GM21360 (cell line): ENCODE measurements around the gene XXYLT1.
"Not testable (repeated sequence)": the region's sequence is repeated elsewhere in the genome, so short reads cannot be mapped to it uniquely, and the experiment has no call there.

ENCODE experiments used
- ATAC-seq: cut with Tn5 transposase; IDR thresholded peaks from one replicate; pipeline ENCODE4 v1.9.1; 2021; ENCODE audit warnings: mild to moderate bottlenecking, moderate library complexity; ENCODE audit not compliant: unreplicated experiment

Gene XXYLT1, protein sequence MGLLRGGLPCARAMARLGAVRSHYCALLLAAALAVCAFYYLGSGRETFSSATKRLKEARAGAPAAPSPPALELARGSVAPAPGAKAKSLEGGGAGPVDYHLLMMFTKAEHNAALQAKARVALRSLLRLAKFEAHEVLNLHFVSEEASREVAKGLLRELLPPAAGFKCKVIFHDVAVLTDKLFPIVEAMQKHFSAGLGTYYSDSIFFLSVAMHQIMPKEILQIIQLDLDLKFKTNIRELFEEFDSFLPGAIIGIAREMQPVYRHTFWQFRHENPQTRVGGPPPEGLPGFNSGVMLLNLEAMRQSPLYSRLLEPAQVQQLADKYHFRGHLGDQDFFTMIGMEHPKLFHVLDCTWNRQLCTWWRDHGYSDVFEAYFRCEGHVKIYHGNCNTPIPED

DNA sequence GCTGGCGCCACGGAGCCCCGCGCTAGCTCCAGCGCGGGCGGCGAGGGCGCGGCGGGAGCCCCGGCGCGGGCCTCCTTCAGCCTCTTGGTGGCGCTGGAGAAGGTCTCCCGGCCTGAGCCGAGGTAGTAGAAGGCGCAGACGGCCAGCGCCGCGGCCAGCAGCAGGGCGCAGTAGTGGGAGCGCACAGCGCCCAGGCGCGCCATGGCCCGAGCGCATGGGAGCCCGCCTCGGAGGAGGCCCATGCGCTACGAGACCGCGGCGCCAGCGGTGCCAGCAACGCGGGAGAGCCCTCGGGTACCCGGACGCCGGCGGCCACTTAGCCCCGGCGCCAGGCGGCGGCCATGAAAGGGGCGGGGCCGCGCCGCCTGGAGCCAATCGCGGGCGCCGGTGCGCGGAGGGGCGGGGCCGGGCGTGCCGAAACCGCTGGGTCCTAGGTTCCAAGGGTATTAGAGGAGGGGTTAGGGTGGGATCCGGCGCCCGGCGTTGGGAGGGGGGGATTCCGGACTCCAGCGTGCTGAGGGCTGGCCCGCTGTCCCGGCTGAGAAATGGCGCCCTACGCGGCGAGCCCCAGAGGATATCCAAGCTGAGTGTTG lies at the start of gene XXYLT1:
Gene XXYLT1, minus strand, starts transcription at position 343 of the 593 bp plus-strand sequence. Its CDS starts 101 bp downstream, at position 242.
- peak; percentile 69 for ATAC-seq

DNA sequence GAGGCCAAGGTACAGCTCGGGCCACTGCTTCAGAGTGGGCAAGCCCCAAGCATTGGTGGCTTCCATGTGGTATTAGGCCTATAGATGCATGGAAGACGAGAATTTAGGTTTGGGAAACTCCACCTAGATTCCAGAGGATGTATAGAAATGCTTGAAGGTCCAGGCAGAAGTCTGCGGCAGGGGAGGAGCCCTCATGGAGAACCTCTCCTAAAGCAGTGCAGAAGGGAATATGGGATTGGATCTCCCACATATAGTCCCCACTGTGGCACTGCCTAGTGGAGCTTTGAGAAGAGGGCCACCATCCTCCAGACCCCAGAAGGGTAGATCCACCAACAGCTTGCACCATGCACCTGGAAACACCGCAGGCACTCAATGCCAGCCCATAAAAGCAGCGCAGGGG lies 48.1 kb upstream of the XXYLT1 start:
- no peak for ATAC-seq

DNA sequence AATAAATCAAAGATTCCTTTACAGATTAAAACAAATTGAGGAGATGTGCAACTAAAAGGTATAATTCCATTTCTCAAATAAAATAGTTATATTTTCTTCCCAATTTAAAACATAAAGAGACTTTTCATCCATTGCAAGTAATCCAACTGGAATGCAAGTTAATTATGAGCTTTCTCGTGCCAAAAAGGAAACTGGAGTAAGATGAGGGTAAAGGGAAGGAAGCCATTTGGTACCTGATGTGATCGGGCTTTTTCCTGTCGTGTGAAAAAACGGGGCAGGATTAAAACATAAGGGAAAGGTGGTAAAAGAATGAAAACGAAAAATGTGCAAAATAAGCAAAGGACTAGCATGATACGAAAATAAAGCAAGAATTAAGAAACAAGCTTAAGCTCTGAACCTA lies 41.8 kb upstream of the XXYLT1 start:
- ATAC-seq: no peak

GRCh38 chr3:195307711-195308110 lies 36.8 kb upstream of the XXYLT1 start:
- ATAC-seq: no peak

DNA sequence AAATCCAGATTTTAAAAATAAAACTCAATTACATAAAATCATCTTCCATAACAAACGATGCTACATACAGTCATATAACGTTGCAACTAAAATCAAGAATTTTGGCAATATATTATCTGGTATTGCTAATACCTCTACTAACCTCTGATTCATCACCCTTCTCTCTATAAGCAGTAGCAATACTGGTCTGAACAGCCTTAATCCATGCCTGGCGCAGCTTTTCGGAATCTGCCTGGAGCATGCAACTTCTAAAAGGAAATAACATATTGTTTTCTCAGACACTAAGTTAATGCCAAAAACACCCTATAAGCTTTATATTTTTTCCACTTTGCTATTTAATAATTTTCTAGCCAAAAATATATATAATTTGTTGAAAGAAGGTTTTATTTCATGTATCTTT lies 35.4 kb upstream of the XXYLT1 start:
- ATAC-seq: no peak

DNA sequence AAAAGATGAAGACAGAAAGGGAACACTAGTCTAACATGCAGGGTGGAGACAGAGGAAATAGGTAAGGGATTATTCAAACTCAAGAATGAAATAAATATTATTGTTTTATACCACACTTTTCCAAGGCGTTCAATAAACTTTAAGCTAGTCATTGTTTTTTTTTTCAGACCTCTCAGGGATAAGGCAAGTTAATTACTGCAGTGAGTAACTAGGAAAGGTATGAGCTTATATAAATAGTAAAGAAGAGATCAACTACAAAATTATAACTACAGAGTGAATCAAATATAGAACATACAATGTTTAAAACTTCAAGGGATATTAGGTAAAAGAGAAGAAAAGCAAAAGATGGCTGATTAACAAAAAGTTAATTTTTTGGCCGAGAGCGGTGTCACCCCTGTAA lies 31.5 kb upstream of the XXYLT1 start:
- no peak for ATAC-seq

DNA sequence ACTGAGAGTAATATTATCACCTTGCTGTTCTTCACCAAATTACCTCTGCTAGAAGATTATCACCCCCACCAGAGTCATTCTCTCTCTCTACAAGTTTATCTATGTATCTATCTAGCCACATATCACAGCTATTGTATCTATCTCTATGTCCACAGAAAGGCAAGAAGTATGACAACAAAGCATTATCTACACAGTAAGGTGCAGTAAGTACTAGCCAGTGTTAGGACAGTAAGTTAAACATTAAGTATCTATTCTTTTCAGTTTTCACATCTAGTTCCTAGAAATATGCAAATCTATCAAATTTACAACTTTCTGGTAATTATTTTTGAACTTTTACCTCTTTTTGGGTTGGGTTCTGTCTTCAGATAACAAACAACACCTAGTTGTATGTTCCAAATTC lies 26.5 kb upstream of the XXYLT1 start:
- no peak for ATAC-seq

DNA sequence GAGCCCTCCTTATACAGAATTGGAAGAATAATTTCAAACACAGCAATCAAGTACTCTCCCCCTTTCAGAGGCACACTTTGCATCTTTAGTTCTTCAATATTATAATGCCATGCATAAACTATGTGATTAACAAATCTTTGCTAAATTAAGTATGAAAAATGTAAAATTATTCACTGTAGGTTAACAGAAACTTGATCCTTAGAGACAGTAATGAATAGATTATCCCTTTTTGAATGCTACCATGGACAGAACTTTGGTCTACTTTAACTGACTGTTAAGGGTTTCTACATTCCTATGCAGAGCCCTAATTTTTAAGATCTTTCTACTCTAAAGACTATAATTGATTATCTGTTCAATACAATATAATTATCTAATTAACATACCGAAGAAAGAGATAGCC lies 25.7 kb upstream of the XXYLT1 start:
- no peak for ATAC-seq

DNA sequence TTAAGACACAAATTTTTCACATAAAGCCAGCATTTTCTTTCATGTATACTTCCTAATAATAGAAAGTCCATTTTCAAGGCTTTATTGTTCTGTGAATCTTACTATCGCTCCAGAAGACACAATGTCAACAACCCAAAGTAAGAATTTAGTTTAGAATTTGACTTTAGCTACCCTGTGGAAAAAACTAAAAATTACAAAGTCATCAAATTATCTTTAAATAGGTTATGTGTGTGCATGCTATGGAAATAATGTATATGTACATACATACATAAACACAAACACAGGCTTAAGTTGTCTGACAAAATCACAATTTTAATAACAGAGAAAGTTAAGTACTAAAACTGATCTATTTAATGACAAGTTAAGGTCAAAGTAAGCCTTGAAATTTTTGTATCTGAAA lies 20.2 kb upstream of the XXYLT1 start:
- ATAC-seq: no peak

DNA sequence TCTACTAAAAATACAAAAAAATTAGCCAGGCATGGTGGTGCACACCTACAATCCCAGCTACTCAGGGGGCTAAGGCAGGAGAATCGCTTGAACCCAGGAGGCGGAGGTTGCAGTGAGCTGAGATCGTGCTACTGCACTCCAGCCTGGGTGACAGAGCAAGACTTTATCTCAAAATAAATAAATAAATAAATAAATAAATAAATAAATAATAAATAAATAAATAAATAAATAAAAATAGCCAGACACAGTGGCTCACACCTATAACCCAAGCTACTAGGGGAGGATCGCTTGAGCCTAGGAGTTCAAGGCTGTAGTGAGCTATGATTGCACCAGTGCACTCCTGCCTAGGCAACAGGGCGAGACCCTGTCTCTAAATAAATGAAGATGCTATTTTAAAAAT lies 19.7 kb upstream of the XXYLT1 start:
- not testable (repeated sequence) for ATAC-seq

DNA sequence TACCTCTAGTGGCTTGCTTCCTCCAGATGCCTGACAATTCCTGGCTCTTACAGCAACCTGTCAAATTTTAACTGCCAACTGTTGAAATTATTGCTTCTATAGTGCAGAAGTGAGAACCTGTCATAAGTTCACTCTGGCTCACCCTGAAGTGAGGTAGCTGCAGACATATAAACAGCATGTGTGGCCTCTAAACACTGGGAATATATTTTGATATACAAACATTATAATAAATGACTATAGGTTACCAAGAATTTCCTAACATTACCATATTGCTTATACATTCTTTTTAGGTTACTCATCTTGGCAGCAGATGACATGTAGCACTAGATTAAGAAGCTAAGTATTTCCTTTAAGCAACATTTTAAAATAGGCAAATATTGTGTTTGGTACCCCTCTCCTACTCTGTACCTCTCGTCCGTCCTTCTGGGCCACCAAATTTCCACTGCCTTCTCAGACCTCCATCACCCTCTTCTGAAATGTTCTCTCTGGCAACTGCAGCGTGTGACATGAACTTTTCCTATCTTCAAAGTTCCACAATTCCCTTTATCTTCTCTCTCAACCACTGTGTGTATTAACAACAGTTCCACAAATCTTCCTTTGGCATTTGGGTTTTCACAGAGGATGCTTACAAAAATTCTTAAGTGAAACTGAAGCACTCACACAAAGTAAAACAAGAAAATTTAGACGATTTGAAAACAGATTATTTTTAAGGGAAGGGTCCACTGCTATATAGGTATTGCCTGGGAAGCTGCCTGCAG lies 15.3 kb upstream of the XXYLT1 start:
- no peak for ATAC-seq

DNA sequence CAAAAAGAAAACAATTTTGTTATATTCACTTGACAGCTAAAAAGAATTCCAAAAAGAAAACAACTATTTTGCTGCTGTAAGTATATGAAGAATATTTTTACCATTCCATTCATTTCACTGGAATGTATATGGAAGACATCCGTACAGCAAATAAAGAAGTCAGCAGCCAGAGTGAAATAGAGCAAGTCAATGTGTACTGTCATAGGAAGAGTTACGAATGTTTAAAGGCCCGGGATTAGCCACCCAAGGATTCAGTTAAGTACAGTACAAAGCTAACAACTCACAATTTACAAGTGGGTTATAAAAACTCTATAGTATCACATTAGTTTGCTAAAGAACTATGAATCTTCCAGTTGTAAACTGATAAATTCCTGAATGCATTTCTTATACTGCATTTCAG lies 14.4 kb upstream of the XXYLT1 start:
- ATAC-seq: no peak

DNA sequence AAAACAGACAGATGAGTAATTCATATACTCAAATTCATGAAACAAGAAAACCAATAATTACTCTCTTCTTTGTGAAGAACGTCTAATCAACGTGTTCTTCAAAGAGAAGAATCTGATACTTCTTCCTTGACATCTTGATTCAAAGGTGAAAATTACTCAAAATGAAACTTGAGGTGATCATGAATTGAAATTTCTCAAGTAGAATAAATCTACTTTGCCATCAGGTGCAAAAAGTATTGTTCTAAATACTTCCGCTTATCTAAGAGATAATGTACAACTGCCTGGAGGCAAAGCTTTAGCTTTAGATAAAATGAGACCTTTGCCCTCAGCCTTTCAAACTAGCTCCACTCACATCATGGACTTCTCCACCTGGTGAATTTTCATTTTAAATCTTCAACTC lies 13.9 kb upstream of the XXYLT1 start:
- ATAC-seq: no peak

DNA sequence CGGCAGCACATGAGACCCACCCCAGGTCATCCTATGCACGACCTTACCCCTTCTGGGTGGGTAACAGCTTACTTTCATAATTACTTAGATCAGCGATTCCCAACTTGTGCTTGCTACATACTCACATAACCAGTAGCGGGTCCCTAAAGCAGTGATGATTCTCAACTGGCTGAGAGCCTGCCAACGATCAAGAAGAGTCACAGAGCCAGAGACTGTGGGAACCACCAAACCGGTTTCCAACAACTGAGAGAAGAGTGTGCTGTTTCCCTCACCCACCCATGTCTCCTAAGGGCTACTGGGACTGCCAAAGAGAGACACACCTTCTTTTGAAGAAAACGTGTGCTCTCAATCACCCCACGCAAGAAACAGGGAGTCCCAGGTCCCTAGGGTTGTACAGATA lies 12.0 kb upstream of the XXYLT1 start:
- ATAC-seq: no peak

- ATAC-seq: no peak
Observed at GRCh38 chr3:195274259-195274966, 3.5 kb upstream of the XXYLT1 start.

DNA sequence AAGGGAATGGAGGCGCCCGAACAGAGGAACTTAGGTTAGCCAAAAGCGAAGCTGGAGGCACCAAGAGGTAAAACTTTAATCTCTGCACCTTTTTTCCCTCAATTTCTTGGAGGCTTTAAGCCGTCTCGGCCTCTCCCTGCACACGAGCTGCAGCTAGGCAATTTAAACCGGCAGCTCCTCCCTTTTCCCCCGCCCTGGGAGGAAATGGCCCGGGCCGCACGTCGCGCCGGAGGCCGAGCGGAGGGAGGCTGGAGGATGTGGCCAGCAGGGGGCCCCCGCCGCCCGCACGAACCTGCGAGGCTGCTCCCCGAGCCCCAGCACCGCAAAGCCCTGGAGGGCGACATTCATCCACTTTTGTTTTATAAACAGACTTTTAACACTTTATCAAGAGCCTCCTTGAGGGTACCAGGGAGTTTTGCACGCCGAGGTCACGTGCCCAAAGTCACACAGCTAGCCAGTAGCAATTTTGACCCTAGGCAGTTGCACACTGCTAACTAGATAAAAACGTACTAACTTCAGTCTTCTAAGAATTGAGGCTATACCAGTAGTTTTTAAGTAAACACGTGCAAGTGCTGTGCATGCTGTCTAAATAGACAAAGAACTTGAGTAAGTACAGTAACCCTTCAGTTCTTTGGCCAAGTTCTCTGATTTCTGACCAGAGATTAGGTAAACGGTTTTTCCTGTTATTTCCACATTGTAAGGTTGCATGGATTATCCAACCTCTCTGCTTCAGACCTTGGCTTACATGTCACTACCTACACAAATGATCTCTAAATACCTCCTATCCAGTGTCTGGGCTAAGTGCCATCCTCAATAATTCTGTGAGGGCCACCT lies 668 bp upstream of the XXYLT1 start:
- peak; percentile 65 for ATAC-seq

DNA sequence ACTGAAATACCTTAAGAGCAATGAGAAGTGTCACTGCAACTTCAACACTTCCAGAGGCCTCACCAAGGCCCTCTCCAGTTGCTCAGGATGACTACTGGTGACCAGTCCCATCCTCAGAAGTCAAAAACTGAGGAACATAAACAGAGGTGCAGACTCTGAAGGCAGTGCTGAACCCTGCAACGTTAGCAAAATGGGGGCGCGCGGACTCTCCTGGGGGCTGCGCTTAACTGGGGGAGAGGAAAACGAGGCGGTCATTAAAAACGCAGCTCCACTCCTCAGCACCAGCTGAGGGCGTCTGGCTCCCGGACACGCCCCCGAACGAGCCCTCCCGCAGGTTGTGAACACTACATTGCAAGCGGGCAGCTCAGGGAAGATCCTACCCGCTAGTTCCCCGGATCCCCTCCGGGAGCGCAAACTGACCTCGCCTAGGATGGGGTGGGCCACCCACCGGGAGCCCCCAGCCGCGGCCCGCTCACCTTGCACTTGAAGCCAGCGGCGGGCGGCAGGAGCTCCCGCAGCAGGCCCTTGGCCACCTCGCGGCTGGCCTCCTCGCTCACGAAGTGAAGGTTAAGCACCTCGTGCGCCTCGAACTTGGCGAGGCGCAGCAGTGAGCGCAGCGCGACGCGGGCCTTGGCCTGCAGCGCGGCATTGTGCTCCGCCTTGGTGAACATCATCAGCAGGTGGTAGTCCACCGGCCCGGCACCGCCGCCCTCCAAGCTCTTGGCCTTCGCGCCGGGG lies 711 bp downstream of the XXYLT1 start:
- ATAC-seq: peak; percentile 12

GRCh38 chr3:195269375-195270078 lies 1.4 kb downstream of the XXYLT1 start:
- ATAC-seq: no peak
